Measurements from ENCODE around the gene GPR171.

DNA sequence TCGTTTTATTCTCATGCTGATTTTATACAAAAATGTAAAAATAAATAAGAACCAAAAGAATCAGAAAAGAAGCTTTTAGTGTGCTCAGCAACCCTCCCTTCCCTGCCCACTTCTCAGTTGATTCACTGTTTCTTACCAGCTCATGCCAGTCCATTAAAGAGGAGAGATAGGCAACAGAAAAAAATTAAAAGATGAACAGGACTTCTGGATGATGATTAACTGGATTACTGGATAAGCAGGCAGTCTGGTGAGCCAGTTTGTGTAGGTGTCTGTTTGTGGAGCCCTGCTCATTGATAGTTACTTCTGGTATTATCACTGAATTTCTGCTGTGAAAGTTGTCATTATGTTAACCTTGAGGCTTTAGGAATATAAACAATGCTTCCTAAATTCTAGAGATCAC is 15.1 kb upstream of the GPR171 start:
- TF ChIP-seq, protein P1, sequence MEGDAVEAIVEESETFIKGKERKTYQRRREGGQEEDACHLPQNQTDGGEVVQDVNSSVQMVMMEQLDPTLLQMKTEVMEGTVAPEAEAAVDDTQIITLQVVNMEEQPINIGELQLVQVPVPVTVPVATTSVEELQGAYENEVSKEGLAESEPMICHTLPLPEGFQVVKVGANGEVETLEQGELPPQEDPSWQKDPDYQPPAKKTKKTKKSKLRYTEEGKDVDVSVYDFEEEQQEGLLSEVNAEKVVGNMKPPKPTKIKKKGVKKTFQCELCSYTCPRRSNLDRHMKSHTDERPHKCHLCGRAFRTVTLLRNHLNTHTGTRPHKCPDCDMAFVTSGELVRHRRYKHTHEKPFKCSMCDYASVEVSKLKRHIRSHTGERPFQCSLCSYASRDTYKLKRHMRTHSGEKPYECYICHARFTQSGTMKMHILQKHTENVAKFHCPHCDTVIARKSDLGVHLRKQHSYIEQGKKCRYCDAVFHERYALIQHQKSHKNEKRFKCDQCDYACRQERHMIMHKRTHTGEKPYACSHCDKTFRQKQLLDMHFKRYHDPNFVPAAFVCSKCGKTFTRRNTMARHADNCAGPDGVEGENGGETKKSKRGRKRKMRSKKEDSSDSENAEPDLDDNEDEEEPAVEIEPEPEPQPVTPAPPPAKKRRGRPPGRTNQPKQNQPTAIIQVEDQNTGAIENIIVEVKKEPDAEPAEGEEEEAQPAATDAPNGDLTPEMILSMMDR (IDR thresholded peaks at IDR 0.05): no peak
- TF ChIP-seq NR2C2 (CRISPR knock-in tag; IDR thresholded peaks at IDR 0.05) (no peak), SMAD3 (CRISPR knock-in tag; IDR thresholded peaks at IDR 0.05; ENCODE audit: borderline replicate concordance) (no peak), ELF4 (CRISPR knock-in tag; IDR thresholded peaks at IDR 0.05; ENCODE audit: low read depth) (no peak), ZNF121 (CRISPR knock-in tag; IDR thresholded peaks at IDR 0.05) (no peak), SP1 (CRISPR knock-in tag; conservative IDR thresholded peaks at IDR 0.05) (no peak), RELA (CRISPR knock-in tag; IDR thresholded peaks at IDR 0.05; ENCODE audit: borderline replicate concordance) (no peak), MXD4 (CRISPR knock-in tag; IDR thresholded peaks at IDR 0.05; ENCODE audit: borderline replicate concordance) (no peak), ESRRA (CRISPR knock-in tag; IDR thresholded peaks at IDR 0.05; ENCODE audit: borderline replicate concordance) (no peak), TCF7 (CRISPR knock-in tag; IDR thresholded peaks at IDR 0.05; ENCODE audit: low read depth) (no peak)
- TF ChIP-seq, protein P2, sequence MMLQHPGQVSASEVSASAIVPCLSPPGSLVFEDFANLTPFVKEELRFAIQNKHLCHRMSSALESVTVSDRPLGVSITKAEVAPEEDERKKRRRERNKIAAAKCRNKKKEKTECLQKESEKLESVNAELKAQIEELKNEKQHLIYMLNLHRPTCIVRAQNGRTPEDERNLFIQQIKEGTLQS (CRISPR knock-in tag; conservative IDR thresholded peaks at IDR 0.05): no peak
